GM12878 (cell line): Measurements from ENCODE around the gene FAM117B. TPM values are rescaled to one million over a fixed set of nuclear protein-coding genes. Genes with fewer than 3 reads are reported as not detected.

Experiments used
- ATAC-seq: fragments of 200-7000 bp; cut with Tn5 transposase; 3 replicates; pipeline ENCODE4 v1.9.1; 2020; ENCODE audit warnings: mild to moderate bottlenecking, moderate library complexity
- BruUV-seq: library from RNA; stranded (reverse); fragments of 400-500 nt; replicated peaks from 2 replicates; lab custom pipeline; 2021; lab: Mats Ljungman, UMichigan
- CTCF ChIA-PET: fragments of 300-600 bp; sonication (Branson Sonifier 250); formaldehyde crosslinking; extraction: SDS; loops from one replicate; lab custom pipeline; 2021; ENCODE audit warnings: inconsistent platforms; lab: Yijun Ruan, JAX
- POLR2A ChIA-PET: fragments of 350-600 bp; formaldehyde crosslinking; extraction: SDS; loops from one replicate; lab custom pipeline; 2021; ENCODE audit warnings: inconsistent platforms; lab: Charles Lee
- RAD21 ChIA-PET: fragments of 300-600 bp; sonication (Branson Sonifier 250); formaldehyde crosslinking; loops from one replicate; lab custom pipeline; 2023; ENCODE audit warnings: antibody characterized with exemption; ENCODE audit not compliant: unreplicated experiment; lab: Charles Lee
- SMC1A ChIA-PET: fragments of 300-600 bp; sonication (Branson Sonifier 250); formaldehyde crosslinking; loops from one replicate; lab custom pipeline; 2023; ENCODE audit not compliant: unreplicated experiment, uncharacterized antibody; lab: Charles Lee
- DNase-seq: peaks from one replicate; pipeline ENCODE4 v3.0.0-alpha.2; 2011; ENCODE audit warnings: low read depth, low spot score
- FAIRE-seq: peaks from 3 replicates; lab custom pipeline; 2011; peaks lifted over from hg19 to GRCh38; lab: Jason Lieb, UNC
- H2AFZ ChIP-seq: 2 replicates; pipeline ENCODE4 v1.6.0; 2011; ENCODE audit warnings: low read depth, low read length, control low read depth; ENCODE audit not compliant: control insufficient read depth
- H3K27ac ChIP-seq: 2 replicates; pipeline ENCODE4 v1.5.1; 2011; ENCODE audit warnings: control low read depth; ENCODE audit not compliant: control insufficient read depth, insufficient read depth
- H3K27me3 ChIP-seq, 2 experiments: replicated peaks in 1 of 2; 2 replicates each; pipeline versions ENCODE4 v1.6.0 to v1.6.1; 2011; ENCODE audit warnings: low read length in 1 of 2; ENCODE audit not compliant: control insufficient read depth in 2 of 2, insufficient read depth in 2 of 2
- H3K36me3 ChIP-seq, 2 experiments: 2 replicates each; pipeline ENCODE4 v1.5.1; 2011; ENCODE audit warnings: low read length in 1 of 2; ENCODE audit not compliant: control insufficient read depth in 2 of 2, insufficient read depth in 2 of 2
- H3K4me1 ChIP-seq: 2 replicates; pipeline ENCODE4 v1.6.1; 2011; ENCODE audit warnings: mild to moderate bottlenecking, low read length, moderate library complexity, mixed read lengths; ENCODE audit not compliant: control insufficient read depth, insufficient read depth
- H3K4me2 ChIP-seq: 2 replicates; pipeline ENCODE4 v1.6.0; 2011; ENCODE audit warnings: control low read depth; ENCODE audit not compliant: control insufficient read depth, insufficient read depth
- H3K4me3 ChIP-seq: fragments of 200-600 bp; sonication (generic); 2 replicates; pipeline ENCODE4 v1.5.1; 2016
- H3K79me2 ChIP-seq: 2 replicates; pipeline ENCODE4 v1.6.0; 2011; ENCODE audit warnings: low read length; ENCODE audit not compliant: control insufficient read depth, insufficient read depth
- H3K9ac ChIP-seq: 2 replicates; pipeline ENCODE4 v1.8.0; 2011; ENCODE audit warnings: low read length, control low read depth, mixed read lengths; ENCODE audit not compliant: control insufficient read depth, insufficient read depth
- H3K9me3 ChIP-seq: replicated peaks from 3 replicates; pipeline ENCODE4 v1.5.1; 2011; ENCODE audit warnings: mild to moderate bottlenecking, low read length; ENCODE audit not compliant: control insufficient read depth, insufficient read depth
- H4K20me1 ChIP-seq: 2 replicates; pipeline ENCODE4 v1.6.0; 2011; ENCODE audit not compliant: control insufficient read depth, insufficient read depth
- ATF7 ChIP-seq: fragments of 450-650 bp; IDR thresholded peaks from 2 replicates; pipeline ENCODE4 v1.6.1; 2016; ENCODE audit warnings: low read depth, mild to moderate bottlenecking
- BACH1 ChIP-seq: fragments of 450-650 bp; IDR thresholded peaks from 2 replicates; pipeline ENCODE4 v1.6.1; 2017; ENCODE audit warnings: mild to moderate bottlenecking, borderline replicate concordance
- BMI1 ChIP-seq: fragments of 450-650 bp; IDR thresholded peaks from 2 replicates; pipeline ENCODE4 v1.6.1; 2016; ENCODE audit warnings: mild to moderate bottlenecking, moderate library complexity, borderline replicate concordance
- CBX3 ChIP-seq: fragments of 200-600 bp; sonication (generic); IDR thresholded peaks from 2 replicates; pipeline ENCODE4 v1.6.1; 2016; ENCODE audit warnings: low read depth, borderline replicate concordance
- EGR1 ChIP-seq, 2 experiments: IDR thresholded peaks; 1 replicate in 1 of 2; 2 replicates in 1 of 2; pipeline ENCODE4 v1.6.1; 2011 to 2012; ENCODE audit warnings: low read depth in 2 of 2, low read length in 2 of 2, borderline replicate concordance in 1 of 2, mild to moderate bottlenecking in 1 of 2, moderate library complexity in 1 of 2
- FOS ChIP-seq: IDR thresholded peaks from 3 replicates; pipeline ENCODE4 v1.6.1; 2011; ENCODE audit warnings: borderline replicate concordance; ENCODE audit not compliant: insufficient read length; ENCODE audit errors: extremely low read depth
- HCFC1 ChIP-seq: fragments of 150-350 bp; IDR thresholded peaks from 2 replicates; pipeline ENCODE4 v1.6.1; 2014; ENCODE audit warnings: low read length
- IKZF1 ChIP-seq: fragments of 450-650 bp; conservative IDR thresholded peaks from 2 replicates; pipeline ENCODE4 v1.6.1; 2017; ENCODE audit warnings: antibody characterized with exemption, mild to moderate bottlenecking
- IKZF2 ChIP-seq, 2 experiments: fragments of 450-650 bp; IDR thresholded peaks; 2 replicates each; pipeline ENCODE4 v1.6.1; 2017; ENCODE audit warnings: mild to moderate bottlenecking in 2 of 2, moderate library complexity in 2 of 2
- MTA2 ChIP-seq: fragments of 450-650 bp; IDR thresholded peaks from 2 replicates; pipeline ENCODE4 v1.6.1; 2016; ENCODE audit warnings: low read depth, mild to moderate bottlenecking, moderate library complexity
- PAX5 ChIP-seq: IDR thresholded peaks from 2 replicates; pipeline ENCODE4 v1.6.1; 2011; ENCODE audit warnings: low read depth, low read length, borderline replicate concordance
- SIX5 ChIP-seq: IDR thresholded peaks from 2 replicates; pipeline ENCODE4 v1.6.1; 2011; ENCODE audit warnings: mild to moderate bottlenecking, low read depth, low read length, moderate library complexity; ENCODE audit not compliant: severe bottlenecking
- SMAD5 ChIP-seq: IDR thresholded peaks from 2 replicates; pipeline ENCODE4 v1.6.1; 2016; ENCODE audit warnings: antibody characterized with exemption, low read depth
- SUZ12 ChIP-seq: fragments of 200-600 bp; sonication (generic); IDR thresholded peaks from one replicate; pipeline ENCODE4 v1.6.1; 2018; ENCODE audit warnings: antibody characterized with exemption, mild to moderate bottlenecking; ENCODE audit not compliant: unreplicated experiment
- ZBED1 ChIP-seq: IDR thresholded peaks from 2 replicates; pipeline ENCODE4 v1.6.1; 2016; ENCODE audit warnings: borderline replicate concordance
- ZNF622 ChIP-seq: fragments of 450-650 bp; IDR thresholded peaks from 2 replicates; pipeline ENCODE4 v1.6.1; 2017; ENCODE audit warnings: mild to moderate bottlenecking, inconsistent platforms
- ZZZ3 ChIP-seq: IDR thresholded peaks from 2 replicates; pipeline ENCODE4 v1.6.1; 2011; ENCODE audit warnings: low read depth; ENCODE audit not compliant: control insufficient read depth, insufficient read length
- WGBS: methylation state at CpG from one replicate; pipeline ENCODE4 v1.1.6; 2016; ENCODE audit warnings: low lambda C conversion rate; ENCODE audit not compliant: insufficient replicate concordance, insufficient coverage; ENCODE audit errors: missing lambda C conversion rate; 5-methylcytosine and 5-hydroxymethylcytosine counted together
- in situ Hi-C: fragments of 300-500 bp; cut with MboI; formaldehyde crosslinking; loops from 9 replicates; pipeline ENCODE4 v1.14.3; 2018; ENCODE audit warnings: mixed read lengths
- intact Hi-C: fragments of 100-400 bp; cut with micrococcal nuclease; formaldehyde crosslinking; loops from one replicate; pipeline ENCODE4 v1.14.2; 2022; ENCODE audit not compliant: unreplicated experiment
- polyA plus RNA-seq, 11 experiments: library from polyadenylated mRNA; depleted of rRNA in 4 of 11; unstranded in 6 of 11; stranded (reverse) in 5 of 11; fragments of >200 nt; fragmentation: Nextera tagmentation in 4 of 11; fragmentation: Illumina TruSeq in 1 of 11; extraction: Ambion mirVana in 4 of 11; extraction: Trizol in 1 of 11; gene quantifications; 1 replicate in 1 of 11; 2 replicates in 10 of 11; pipeline versions ENCODE4 v1.2.1 to v1.2.3, GENCODE V29; 2011 to 2016; ENCODE audit warnings: inconsistent platforms in 2 of 11, missing spikeins in 2 of 11, low read depth in 1 of 11
- total RNA-seq, 4 experiments: library from RNA; depleted of rRNA in 3 of 4; stranded (reverse); fragments of >200 nt in 3 of 4; fragmentation: Illumina TruSeq in 1 of 4; extraction: Trizol in 1 of 4; gene quantifications; 2 replicates each; pipeline versions ENCODE4 v1.2.1 to v1.2.3, GENCODE V29; 2013 to 2021
- TF ChIP-seq, protein P1 (sequence below): fragments of 450-650 bp; IDR thresholded peaks from 2 replicates; pipeline ENCODE4 v1.6.1; 2017; ENCODE audit warnings: mild to moderate bottlenecking, low read depth, inconsistent platforms; ENCODE audit not compliant: poor library complexity, severe bottlenecking
- TF ChIP-seq, protein P2 (sequence below): IDR thresholded peaks from 2 replicates; pipeline ENCODE4 v1.6.1; 2012; ENCODE audit warnings: low read depth, low read length, improper control_type of control experiment

FAM117B gene
- total and polyA plus RNA-seq, 10 of the 15 experiments (the other 5 are each of a cell fraction or from before 2014, with no cell fraction given), result 1.6 to 7.6 (median 4.2) TPM

DNA sequence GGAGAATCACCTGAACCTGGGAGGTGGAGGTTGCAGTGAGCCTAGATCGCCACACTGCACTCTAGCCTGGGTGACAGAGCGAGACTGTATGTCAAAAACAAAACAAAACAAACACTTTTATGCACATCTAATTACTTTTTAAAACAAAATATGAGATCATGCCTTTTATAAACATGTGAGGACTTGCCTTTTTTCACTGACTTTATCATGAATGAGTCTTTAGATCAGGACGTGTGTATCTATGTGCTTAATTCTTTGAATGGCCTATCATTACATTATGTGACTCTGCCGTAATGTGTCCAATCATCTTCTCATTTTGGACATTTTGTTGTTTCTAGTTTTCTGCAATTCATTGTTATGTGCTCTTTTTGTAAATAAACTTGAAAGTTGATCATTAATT, 58.7 kb downstream of the FAM117B start:
- Histone ChIP-seq H3K27me3 (no peaks in the 10 kb centered on the region), H2AFZ (no peak overlapping the region)
- in situ Hi-C loops, result no loop called here
- TF ChIP-seq SUZ12, result no peak
- TF ChIP-seq ZZZ3, result no peak
- TF ChIP-seq ZBED1, result no peak
- no peak for TF ChIP-seq BACH1
- no peak for TF ChIP-seq EGR1 (IDR thresholded peaks at IDR 0.05; ENCODE audit: borderline replicate concordance in 1 of 2, low read depth in 2 of 2, low read length in 2 of 2)
- TF ChIP-seq, protein P1, sequence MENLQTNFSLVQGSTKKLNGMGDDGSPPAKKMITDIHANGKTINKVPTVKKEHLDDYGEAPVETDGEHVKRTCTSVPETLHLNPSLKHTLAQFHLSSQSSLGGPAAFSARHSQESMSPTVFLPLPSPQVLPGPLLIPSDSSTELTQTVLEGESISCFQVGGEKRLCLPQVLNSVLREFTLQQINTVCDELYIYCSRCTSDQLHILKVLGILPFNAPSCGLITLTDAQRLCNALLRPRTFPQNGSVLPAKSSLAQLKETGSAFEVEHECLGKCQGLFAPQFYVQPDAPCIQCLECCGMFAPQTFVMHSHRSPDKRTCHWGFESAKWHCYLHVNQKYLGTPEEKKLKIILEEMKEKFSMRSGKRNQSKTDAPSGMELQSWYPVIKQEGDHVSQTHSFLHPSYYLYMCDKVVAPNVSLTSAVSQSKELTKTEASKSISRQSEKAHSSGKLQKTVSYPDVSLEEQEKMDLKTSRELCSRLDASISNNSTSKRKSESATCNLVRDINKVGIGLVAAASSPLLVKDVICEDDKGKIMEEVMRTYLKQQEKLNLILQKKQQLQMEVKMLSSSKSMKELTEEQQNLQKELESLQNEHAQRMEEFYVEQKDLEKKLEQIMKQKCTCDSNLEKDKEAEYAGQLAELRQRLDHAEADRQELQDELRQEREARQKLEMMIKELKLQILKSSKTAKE, result no peak
- TF ChIP-seq BMI1, result no peak
- no peak for TF ChIP-seq SMAD5
- TF ChIP-seq ZNF622, result no peak
- TF ChIP-seq, protein P2, sequence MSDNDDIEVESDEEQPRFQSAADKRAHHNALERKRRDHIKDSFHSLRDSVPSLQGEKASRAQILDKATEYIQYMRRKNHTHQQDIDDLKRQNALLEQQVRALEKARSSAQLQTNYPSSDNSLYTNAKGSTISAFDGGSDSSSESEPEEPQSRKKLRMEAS, result no peak
- TF ChIP-seq IKZF1, result no peak
- TF ChIP-seq IKZF2 (IDR thresholded peaks at IDR 0.05), result no peak
- no peak for TF ChIP-seq PAX5
- no peak for TF ChIP-seq FOS
- TF ChIP-seq ATF7, result no peak
- TF ChIP-seq HCFC1, result no peak
- no peak for TF ChIP-seq CBX3
- no peak for TF ChIP-seq MTA2
- TF ChIP-seq SIX5, result no peak
- TF ChIP-seq, all 136 proteins: peak for 0
- ChIA-PET SMC1A (no interaction called here), CTCF (no interaction called here), POLR2A (no interaction called here), RAD21 (no interaction called here)
- no peak overlapping the region for H3K4me2 ChIP-seq
- no peaks in the 10 kb centered on the region for H3K9me3 ChIP-seq
- H3K36me3 ChIP-seq, result no peaks in the 10 kb centered on the region; a peak in 1 of 4 replicates
- FAIRE-seq (no peak), ATAC-seq (no peak), DNase-seq (no peak)
- BruUV-seq, result no TSS peak
- no peaks in the 10 kb centered on the region for H4K20me1 ChIP-seq
- intact Hi-C loops, result no loop called here
- no peak overlapping the region for H3K27ac ChIP-seq
- 71% methylated on average over 4 of the region's 4 CpGs for WGBS
- H3K4me3 ChIP-seq, result no peak overlapping the region
- H3K79me2 ChIP-seq, result no peaks in the 10 kb centered on the region
- H3K9ac ChIP-seq, result no peak overlapping the region
- no peaks in the 10 kb centered on the region for H3K4me1 ChIP-seq
